Activated CD8-positive, alpha-beta memory T cell treated with anti-CD3 and anti-CD28 coated beads, Interleukin-2, amount 50 U/mL, for 48 hours (primary cell): Measurements from ENCODE around the gene LPP.

Source experiments
- DNase-seq: peaks from one replicate; pipeline ENCODE4 v3.0.0-alpha.2; 2020

Gene LPP

GRCh38 chr3:188171682-188172467, 17.9 kb downstream of the LPP start:
- DNase-seq: no peak

- DNase-seq: no peak
Measured at GRCh38 chr3:188174317-188175044, 20.5 kb downstream of the LPP start.

- DNase-seq: no peak
Measured at GRCh38 chr3:188176476-188176875, 22.5 kb downstream of the LPP start.

- DNase-seq: no peak
Measured at GRCh38 chr3:188176884-188177283, 22.9 kb downstream of the LPP start.

GRCh38 chr3:188177721-188178120, 23.8 kb downstream of the LPP start:
- DNase-seq: no peak

- no peak for DNase-seq
Measured at GRCh38 chr3:188178293-188178936, 24.5 kb downstream of the LPP start.

GRCh38 chr3:188179006-188179966, 25.3 kb downstream of the LPP start:
- DNase-seq: no peak

- DNase-seq: no peak
Measured at GRCh38 chr3:188180114-188180513, 26.2 kb downstream of the LPP start.

- DNase-seq: no peak
Measured at GRCh38 chr3:188183452-188183851, 29.5 kb downstream of the LPP start.

- DNase-seq: no peak
Measured at GRCh38 chr3:188184160-188184559, 30.2 kb downstream of the LPP start.

GRCh38 chr3:188184649-188185048, 30.7 kb downstream of the LPP start:
- no peak for DNase-seq

GRCh38 chr3:188185717-188186251, 31.8 kb downstream of the LPP start:
- DNase-seq: no peak

- no peak for DNase-seq
Measured at GRCh38 chr3:188187053-188187452, 33.1 kb downstream of the LPP start.

GRCh38 chr3:188188911-188189310, 35.0 kb downstream of the LPP start:
- no peak for DNase-seq

- no peak for DNase-seq
Measured at GRCh38 chr3:188191460-188191859, 37.5 kb downstream of the LPP start.

GRCh38 chr3:188192034-188192433, 38.1 kb downstream of the LPP start:
- DNase-seq: no peak

GRCh38 chr3:188194332-188194731, 40.4 kb downstream of the LPP start:
- DNase-seq: no peak

GRCh38 chr3:188196232-188196990, 42.5 kb downstream of the LPP start:
- DNase-seq: no peak

GRCh38 chr3:188197388-188197847, 43.5 kb downstream of the LPP start:
- no peak for DNase-seq

- no peak for DNase-seq
Measured at GRCh38 chr3:188198001-188198400, 44.0 kb downstream of the LPP start.

GRCh38 chr3:188198760-188199327, 44.9 kb downstream of the LPP start:
- no peak for DNase-seq
